ENCODE data around the gene DNM3. TPM values are rescaled to one million over a fixed set of nuclear protein-coding genes. Genes with fewer than 3 reads are reported as not detected.

DNM3 gene
- total and polyA plus RNA-seq, 10 of the 15 experiments (the other 5 are each of a cell fraction or from before 2014, with no cell fraction given), result 0.03 to 1.5 (median 0.08) TPM; not detected in 3

- BruUV-seq (replicated peaks), result no TSS peak
- H2AFZ ChIP-seq (ENCODE audit: control insufficient read depth, low read depth, low read length), result no peak overlapping the region
- DNase-seq (ENCODE audit: low read depth, low spot score), result no peak
- in situ Hi-C loops (cut with MboI), result no loop called here
- H3K27me3 ChIP-seq (replicated peaks in 1 of 2; ENCODE audit: control insufficient read depth in 2 of 2, insufficient read depth in 2 of 2, low read length in 1 of 2), result no peaks in the 10 kb centered on the region
- ChIA-PET RAD21 (ENCODE audit: unreplicated experiment) (interaction anchor here (0.6 to 1.5 kb wide), 4 partner anchors 121 to 160 kb away, joined by 3 to 4 read pairs (median 4); no protein-coding TSS in a partner anchor), POLR2A (interaction anchor here (1.0 kb wide), 1 partner anchor 19 kb away, joined by 3 read pairs; no protein-coding TSS in a partner anchor), SMC1A (ENCODE audit: uncharacterized antibody, unreplicated experiment) (interaction anchor here (1.1 to 1.7 kb wide), 5 partner anchors 15 to 59 kb away, joined by 3 to 6 read pairs (median 3); no protein-coding TSS in a partner anchor), CTCF (interaction anchor here (1.4 to 1.7 kb wide), 2 partner anchors 141 to 162 kb away, joined by 3 read pairs; no protein-coding TSS in a partner anchor)
- FAIRE-seq, result no peak
- no peaks in the 10 kb centered on the region; the same call in 2 of the 3 replicates for H3K9me3 ChIP-seq (replicated peaks; ENCODE audit: control insufficient read depth, insufficient read depth, low read length)
- H3K4me2 ChIP-seq (ENCODE audit: control insufficient read depth, insufficient read depth), result no peak overlapping the region
- WGBS (ENCODE audit: insufficient coverage, insufficient replicate concordance, low lambda C conversion rate, missing lambda C conversion rate), result 63% methylated on average over 2 of the region's 2 CpGs
- no peak overlapping the region for H3K27ac ChIP-seq (ENCODE audit: control insufficient read depth, insufficient read depth)
- H3K4me1 ChIP-seq (ENCODE audit: control insufficient read depth, insufficient read depth, low read length), result no peaks in the 10 kb centered on the region
- H3K4me3 ChIP-seq, result no peak overlapping the region
- intact Hi-C loops (cut with micrococcal nuclease; ENCODE audit: unreplicated experiment), result no loop called here
- no peaks in the 10 kb centered on the region for H3K36me3 ChIP-seq (ENCODE audit: control insufficient read depth in 2 of 2, insufficient read depth in 2 of 2, low read length in 1 of 2)
- TF ChIP-seq STAT1 (conservative IDR thresholded peaks at IDR 0.05), result no peak
- no peak for TF ChIP-seq NFXL1 (IDR thresholded peaks at IDR 0.05; ENCODE audit: borderline replicate concordance)
- TF ChIP-seq USF1 (IDR thresholded peaks at IDR 0.05; ENCODE audit: borderline replicate concordance, extremely low read length, insufficient read depth, low read depth, low read length), result no peak
- TF ChIP-seq ZZZ3 (IDR thresholded peaks at IDR 0.05; ENCODE audit: control insufficient read depth, insufficient read length, low read depth), result no peak
- no peak for TF ChIP-seq SIN3A (IDR thresholded peaks at IDR 0.05; ENCODE audit: low read depth, low read length)
- no peak for TF ChIP-seq NFYA (IDR thresholded peaks at IDR 0.05; ENCODE audit: borderline replicate concordance, low read depth, low read length)
- no peak for TF ChIP-seq SMAD5 (IDR thresholded peaks at IDR 0.05; ENCODE audit: low read depth)
- no peak for TF ChIP-seq NFIC (IDR thresholded peaks at IDR 0.05; ENCODE audit: low read depth, low read length)
- TF ChIP-seq EP300 (IDR thresholded peaks at IDR 0.05; ENCODE audit: borderline replicate concordance in 1 of 2, control insufficient read depth in 1 of 2, low read depth in 2 of 2, low read length in 2 of 2), result no peak
- TF ChIP-seq YY1 (IDR thresholded peaks at IDR 0.05; ENCODE audit: low read depth, low read length), result no peak
- no peak for TF ChIP-seq EZH2 (IDR thresholded peaks at IDR 0.05; ENCODE audit: borderline replicate concordance, control insufficient read depth, low read depth, low read length)
- no peak for TF ChIP-seq PAX8 (IDR thresholded peaks at IDR 0.05)
- no peak for TF ChIP-seq EED (IDR thresholded peaks at IDR 0.05; ENCODE audit: low read depth)
- TF ChIP-seq BACH1 (IDR thresholded peaks at IDR 0.05; ENCODE audit: borderline replicate concordance), result no peak
- TF ChIP-seq HCFC1 (IDR thresholded peaks at IDR 0.05; ENCODE audit: low read length), result no peak
- no peaks in the 10 kb centered on the region for H3K79me2 ChIP-seq (ENCODE audit: control insufficient read depth, insufficient read depth, low read length)
- ATAC-seq, result no peak
- H3K9ac ChIP-seq (ENCODE audit: control insufficient read depth, insufficient read depth, low read length), result no peak overlapping the region
- no peaks in the 10 kb centered on the region for H4K20me1 ChIP-seq (ENCODE audit: control insufficient read depth, insufficient read depth)
Observed at GRCh38 chr1:172238965-172239364, 397.7 kb downstream of the DNM3 start.

Measured in GM12878 (cell line).